ENCODE measurements around the gene MRPL27. TPM values are rescaled to one million over a fixed set of nuclear protein-coding genes. Genes with fewer than 3 reads are reported as not detected.
"Not testable (repeated sequence)": the region's sequence is repeated elsewhere in the genome, so short reads cannot be mapped to it uniquely, and the experiment has no call there.

MRPL27 gene
- total RNA-seq, 2 experiments from 2014 or later = 54.6 to 55.8 TPM

DNA sequence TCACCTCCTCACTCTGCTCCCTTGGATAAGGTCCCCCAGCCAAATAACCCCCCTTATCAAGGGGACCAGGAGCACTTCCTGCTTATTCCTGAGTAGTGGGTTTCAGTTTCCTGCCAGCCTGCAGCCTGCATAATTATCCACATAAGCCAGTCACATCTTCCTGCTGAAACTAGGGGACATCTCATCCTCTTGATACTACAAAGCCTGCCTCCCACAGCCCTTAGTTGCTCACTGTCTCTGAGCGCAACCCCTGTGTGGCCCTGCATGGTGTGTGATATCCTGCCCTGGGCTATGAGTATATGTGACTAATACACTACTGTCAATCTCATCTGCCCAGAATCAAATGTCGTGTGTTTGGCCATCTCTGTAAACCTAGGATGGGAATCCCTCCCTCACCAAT, 35.0 kb downstream of the MRPL27 start:
- TF ChIP-seq, protein P1, sequence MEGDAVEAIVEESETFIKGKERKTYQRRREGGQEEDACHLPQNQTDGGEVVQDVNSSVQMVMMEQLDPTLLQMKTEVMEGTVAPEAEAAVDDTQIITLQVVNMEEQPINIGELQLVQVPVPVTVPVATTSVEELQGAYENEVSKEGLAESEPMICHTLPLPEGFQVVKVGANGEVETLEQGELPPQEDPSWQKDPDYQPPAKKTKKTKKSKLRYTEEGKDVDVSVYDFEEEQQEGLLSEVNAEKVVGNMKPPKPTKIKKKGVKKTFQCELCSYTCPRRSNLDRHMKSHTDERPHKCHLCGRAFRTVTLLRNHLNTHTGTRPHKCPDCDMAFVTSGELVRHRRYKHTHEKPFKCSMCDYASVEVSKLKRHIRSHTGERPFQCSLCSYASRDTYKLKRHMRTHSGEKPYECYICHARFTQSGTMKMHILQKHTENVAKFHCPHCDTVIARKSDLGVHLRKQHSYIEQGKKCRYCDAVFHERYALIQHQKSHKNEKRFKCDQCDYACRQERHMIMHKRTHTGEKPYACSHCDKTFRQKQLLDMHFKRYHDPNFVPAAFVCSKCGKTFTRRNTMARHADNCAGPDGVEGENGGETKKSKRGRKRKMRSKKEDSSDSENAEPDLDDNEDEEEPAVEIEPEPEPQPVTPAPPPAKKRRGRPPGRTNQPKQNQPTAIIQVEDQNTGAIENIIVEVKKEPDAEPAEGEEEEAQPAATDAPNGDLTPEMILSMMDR (IDR thresholded peaks at IDR 0.05) = no peak
- DNase-seq = peak; percentile 22
- Mint-ChIP-seq H3K4me3 (no peak overlapping the region), H3K27ac (no peak overlapping the region), H3K9me3 (peaks cover 10% of the 10 kb centered on the region), H3K27me3 (no peaks in the 10 kb centered on the region), H3K4me1 (ENCODE audit: low read depth) (peaks cover 7% of the 10 kb centered on the region), H3K36me3 (ENCODE audit: low read depth) (peaks cover 3% of the 10 kb centered on the region)
- ATAC-seq = peak; percentile 77
- CTCF ChIA-PET = interaction anchor here (1.9 kb wide), 1 partner anchor 59 kb away, joined by 5 read pairs; the partner anchor contains the start of gene LRRC59
- intact Hi-C loops (cut with micrococcal nuclease) = no loop called here
- POLR2A ChIA-PET = no interaction called here

DNA sequence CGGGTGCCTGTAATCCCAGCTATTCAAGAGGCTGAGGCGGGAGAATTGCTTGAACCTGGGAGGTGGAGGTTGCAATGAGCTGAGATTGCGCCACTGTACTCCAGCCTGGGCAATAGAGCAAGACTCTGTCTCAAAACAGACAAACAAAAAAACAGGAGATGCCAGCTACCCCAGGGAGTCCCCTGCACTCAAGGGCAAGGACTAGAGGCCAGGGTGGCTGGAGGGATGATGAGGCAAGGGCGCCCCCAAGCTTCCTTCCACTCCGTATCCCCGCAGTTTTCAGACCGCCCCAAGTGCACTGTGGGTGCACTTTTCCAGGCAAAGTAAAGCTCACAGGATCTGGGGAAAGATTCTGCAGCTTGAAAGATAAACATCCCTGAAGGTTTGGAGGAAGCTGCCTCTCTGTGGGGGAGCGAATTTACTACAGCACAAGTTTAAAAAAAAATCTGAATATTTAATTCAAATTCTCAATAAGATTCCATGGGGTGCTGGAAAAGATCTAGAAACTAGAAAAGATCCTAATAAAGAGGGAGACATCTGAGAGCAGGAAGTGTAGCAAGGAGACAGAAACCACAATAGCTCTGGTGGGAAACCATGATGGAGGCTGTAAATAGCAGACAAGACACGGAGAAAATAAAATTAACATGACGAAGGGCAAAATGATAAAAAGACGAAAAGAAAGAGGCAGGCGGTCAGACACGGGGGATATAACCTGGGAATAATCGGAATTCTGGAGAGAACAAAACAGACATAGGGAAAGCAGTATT, 39.5 kb downstream of the MRPL27 start:
- H3K27ac Mint-ChIP-seq; H3K36me3 Mint-ChIP-seq (ENCODE audit: low read depth); H3K9me3 Mint-ChIP-seq; intact Hi-C loops (cut with micrococcal nuclease); H3K27me3 Mint-ChIP-seq; ATAC-seq; H3K4me1 Mint-ChIP-seq (ENCODE audit: low read depth): not testable (repeated sequence)
- DNase-seq = peak; percentile 35
- CTCF ChIA-PET = interaction anchor here (0.7 to 2.7 kb wide), 5 partner anchors 29 to 134 kb away, joined by 3 to 11 read pairs (median 4); partner anchors contain the start of gene COL1A1
- peak overlapping the region; percentile 26 for H3K4me3 Mint-ChIP-seq
- POLR2A ChIA-PET = interaction anchor here (1.1 kb wide), 1 partner anchor 13 kb away, joined by 3 read pairs; the partner anchor contains the start of gene XYLT2

DNA sequence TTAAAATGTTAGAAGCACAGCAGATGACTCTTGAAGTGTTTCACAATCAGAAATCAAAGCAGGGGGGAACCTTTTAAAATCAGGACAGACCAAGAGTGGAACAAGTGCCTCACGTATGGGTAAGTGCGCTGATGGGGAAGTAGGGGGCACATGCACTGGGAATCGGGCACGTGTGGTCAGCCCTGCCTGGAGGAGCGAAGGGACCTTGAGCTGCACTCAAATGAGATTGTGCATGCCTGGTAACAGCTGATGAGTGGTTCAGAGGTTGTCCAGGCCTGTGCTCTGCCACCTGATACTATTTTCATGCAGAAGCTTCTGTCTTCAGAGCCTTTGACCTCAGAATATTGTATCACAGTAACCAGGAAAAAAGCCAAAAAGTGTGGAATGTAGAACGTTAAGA, 40.8 kb downstream of the MRPL27 start:
- Mint-ChIP-seq H3K36me3 (ENCODE audit: low read depth) (no peaks in the 10 kb centered on the region), H3K27me3 (peaks cover 2% of the 10 kb centered on the region), H3K9me3 (no peaks in the 10 kb centered on the region), H3K27ac (no peak overlapping the region), H3K4me3 (no peak overlapping the region), H3K4me1 (ENCODE audit: low read depth) (peaks cover 9% of the 10 kb centered on the region)
- no peak for ATAC-seq
- CTCF ChIA-PET = interaction anchor here (1.3 to 1.5 kb wide), 2 partner anchors 131 to 132 kb away, joined by 3 to 4 read pairs; partner anchors contain the start of gene COL1A1
- DNase-seq = no peak
- POLR2A ChIA-PET = interaction anchor here (1.1 kb wide), 1 partner anchor 14 kb away, joined by 3 read pairs; the partner anchor contains the start of gene XYLT2
- TF ChIP-seq, protein P1 (IDR thresholded peaks at IDR 0.05) = no peak
- intact Hi-C loops (cut with micrococcal nuclease) = no loop called here

DNA sequence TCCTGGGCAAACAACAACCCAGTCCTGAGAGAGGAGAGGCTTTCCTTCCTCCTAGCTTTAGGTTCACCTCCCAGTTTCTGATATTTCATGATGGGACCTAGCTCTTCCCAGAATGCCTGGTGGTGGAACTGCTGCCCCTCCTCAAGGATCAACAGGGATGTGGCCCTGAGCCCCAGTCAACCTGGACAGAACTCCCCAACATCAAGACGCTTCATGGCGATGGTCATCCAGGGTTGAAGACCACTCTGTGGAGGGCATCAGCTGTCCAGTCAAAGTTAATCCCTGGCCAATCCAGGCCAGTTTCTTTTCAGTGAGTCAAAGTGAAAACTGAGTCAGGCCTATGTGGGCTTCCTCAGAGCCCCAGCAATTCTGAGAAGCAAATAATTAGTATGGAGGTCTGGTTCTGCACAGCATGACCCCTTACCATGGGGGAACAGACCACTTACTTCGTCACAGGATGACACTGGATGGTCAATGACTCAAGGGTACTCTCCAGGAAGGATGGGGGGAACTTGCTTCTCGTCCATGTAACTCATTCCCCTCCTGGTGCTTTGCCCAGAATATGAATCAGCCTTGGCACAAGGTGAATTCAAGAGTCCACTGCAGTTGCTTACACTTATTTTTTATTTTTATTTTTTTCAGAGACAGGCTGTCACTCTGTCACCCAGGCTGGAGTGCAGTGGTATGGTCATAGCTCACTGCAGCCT, 41.7 kb downstream of the MRPL27 start:
- POLR2A ChIA-PET = no interaction called here
- Mint-ChIP-seq H3K4me1 (ENCODE audit: low read depth) (peaks cover 11% of the 10 kb centered on the region), H3K27me3 (peaks cover 2% of the 10 kb centered on the region), H3K36me3 (ENCODE audit: low read depth) (no peaks in the 10 kb centered on the region), H3K9me3 (no peaks in the 10 kb centered on the region), H3K27ac (no peak overlapping the region), H3K4me3 (no peak overlapping the region)
- TF ChIP-seq, protein P1 (IDR thresholded peaks at IDR 0.05) = no peak
- DNase-seq (no peak), ATAC-seq (peak; percentile 77)
- CTCF ChIA-PET = interaction anchor here (1.3 kb wide), 1 partner anchor 237 kb away, joined by 4 read pairs; no protein-coding TSS in a partner anchor
- intact Hi-C loops (cut with micrococcal nuclease) = no loop called here

DNA sequence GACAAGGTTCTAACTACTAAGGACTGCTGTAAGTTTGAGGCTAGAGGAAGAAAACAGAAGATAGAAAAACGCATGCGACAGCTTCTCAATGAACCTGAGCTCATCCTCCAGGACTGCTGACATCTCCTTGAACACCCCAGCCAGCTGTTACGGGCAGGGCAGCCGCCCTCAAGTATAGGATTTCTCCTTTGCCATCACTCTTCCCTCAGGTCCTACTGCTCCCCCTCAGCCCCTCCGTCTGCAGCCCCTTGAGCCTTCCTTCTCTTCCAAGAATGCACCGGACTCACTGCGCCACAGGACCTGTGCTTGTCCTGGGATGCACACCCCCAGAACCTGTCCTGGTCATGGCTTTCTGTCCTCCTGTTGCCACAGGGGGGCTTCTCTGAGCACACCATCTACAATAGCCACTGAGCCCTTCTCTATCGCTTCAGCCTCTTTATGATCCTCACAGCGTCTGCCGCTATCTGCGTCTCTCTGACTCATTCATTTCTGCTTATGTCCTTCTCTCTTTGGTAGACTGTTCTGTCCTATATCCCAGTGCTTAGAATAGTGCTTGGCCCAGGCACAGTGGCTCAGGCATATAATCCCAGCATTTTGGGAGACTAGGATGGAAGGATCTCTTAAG, 42.7 kb downstream of the MRPL27 start:
- CTCF ChIA-PET = interaction anchor here (1.3 kb wide), 1 partner anchor 236 kb away, joined by 4 read pairs; no protein-coding TSS in a partner anchor
- DNase-seq (no peak), ATAC-seq (no peak)
- POLR2A ChIA-PET = no interaction called here
- H3K27me3 Mint-ChIP-seq = peaks cover 2% of the 10 kb centered on the region
- H3K27ac Mint-ChIP-seq = no peak overlapping the region
- peaks cover 11% of the 10 kb centered on the region for H3K4me1 Mint-ChIP-seq (ENCODE audit: low read depth)
- intact Hi-C loops (cut with micrococcal nuclease) = no loop called here
- H3K36me3 Mint-ChIP-seq (ENCODE audit: low read depth) = no peaks in the 10 kb centered on the region
- TF ChIP-seq, protein P1 (IDR thresholded peaks at IDR 0.05) = no peak
- no peak overlapping the region for H3K4me3 Mint-ChIP-seq
- H3K9me3 Mint-ChIP-seq = no peaks in the 10 kb centered on the region
